Measurements from ENCODE around the gene ARMC7.

ARMC7 gene

DNA sequence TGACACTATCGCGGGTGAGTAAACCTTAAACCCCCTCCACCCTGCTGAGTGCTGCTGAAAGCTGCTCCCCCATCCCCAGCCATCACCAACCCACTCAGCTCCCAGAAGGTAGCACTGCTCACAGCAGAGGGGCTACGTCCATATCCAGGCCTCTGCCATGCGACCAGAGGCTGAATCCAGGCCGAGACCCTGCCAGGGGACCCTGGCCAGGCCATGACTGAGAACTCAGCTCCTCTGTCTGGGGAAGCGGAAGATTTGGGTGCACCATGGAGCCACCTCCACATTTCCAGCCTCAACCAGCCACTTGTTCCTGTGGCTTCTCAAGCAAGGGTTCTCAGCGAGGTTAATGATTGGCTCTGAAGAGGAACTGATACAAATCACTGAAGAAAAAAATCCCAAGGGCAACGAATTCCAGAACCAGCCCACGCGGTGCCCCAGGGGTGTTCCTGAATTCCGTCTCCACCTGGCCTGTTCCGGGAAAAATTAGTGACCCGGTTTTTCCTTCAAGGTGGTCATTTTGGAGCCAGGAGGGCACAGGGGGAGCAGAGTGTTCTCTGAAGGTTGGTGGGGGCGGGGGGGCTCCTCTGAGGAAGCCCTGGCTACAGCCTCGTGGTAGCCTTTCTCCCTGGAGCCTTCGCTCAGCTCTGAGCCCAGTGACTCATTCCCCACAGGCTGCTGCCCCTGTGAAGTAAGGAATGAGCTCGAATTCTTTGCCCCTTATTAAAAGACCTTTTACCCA lies 31.3 kb upstream of the ARMC7 start:
- peak; percentile 91 for DNase-seq (ENCODE audit: low spot score)

- no peak for DNase-seq (ENCODE audit: low spot score)
Measured at GRCh38 chr17:75079023-75079373, 30.8 kb upstream of the ARMC7 start.

DNA sequence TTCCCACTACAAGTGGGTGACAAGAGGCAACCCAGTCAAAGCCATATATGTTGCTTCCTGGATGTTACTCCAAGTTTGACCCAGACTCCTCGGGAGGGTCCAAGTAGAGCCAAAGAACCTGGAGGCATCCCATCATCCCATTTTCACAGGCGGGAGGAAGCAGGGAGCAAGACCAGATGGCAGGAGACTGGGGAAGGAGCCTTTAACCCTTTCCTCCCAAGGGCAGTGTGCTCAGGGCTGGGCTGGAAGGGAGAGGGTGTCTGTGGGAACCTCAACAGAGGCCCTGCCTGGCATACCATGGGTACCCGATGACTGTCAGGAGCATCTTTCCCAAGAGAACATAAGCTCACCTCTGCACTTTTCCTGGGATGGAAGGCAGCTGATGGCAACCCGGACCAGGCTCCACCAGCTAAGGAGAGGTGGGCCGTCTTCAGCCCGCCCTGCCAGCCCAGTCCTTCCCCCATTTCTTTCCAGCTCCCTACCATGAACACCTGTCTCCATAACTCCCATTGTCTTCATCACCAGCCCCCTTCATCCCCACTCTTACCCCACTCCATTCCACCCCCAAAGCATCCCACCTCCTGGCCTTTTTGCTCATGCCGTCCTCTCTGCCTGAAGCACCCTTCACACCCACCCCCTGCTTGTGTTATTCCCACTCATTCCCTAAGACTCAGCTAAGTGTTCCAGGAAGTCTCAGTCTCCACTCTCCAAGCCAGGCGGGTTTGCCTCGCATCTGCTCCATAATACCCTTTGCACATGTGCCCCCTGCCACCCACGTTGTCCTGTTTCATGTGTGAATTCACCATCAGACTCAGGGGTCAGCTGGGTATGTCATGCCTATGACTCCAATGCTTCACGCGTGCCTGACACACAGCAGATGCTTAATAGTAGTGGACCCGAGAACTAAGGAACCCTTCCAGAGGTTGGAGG lies 27.9 kb upstream of the ARMC7 start:
- no peak for DNase-seq (ENCODE audit: low spot score)

GRCh38 chr17:75082683-75083082 lies 27.1 kb upstream of the ARMC7 start:
- no peak for DNase-seq (ENCODE audit: low spot score)

GRCh38 chr17:75084039-75084660 lies 25.6 kb upstream of the ARMC7 start:
- no peak for DNase-seq (ENCODE audit: low spot score)

GRCh38 chr17:75086496-75087181 lies 23.1 kb upstream of the ARMC7 start:
- no peak for DNase-seq (ENCODE audit: low spot score)

GRCh38 chr17:75087182-75087557 lies 22.6 kb upstream of the ARMC7 start:
- DNase-seq (ENCODE audit: low spot score), result no peak

GRCh38 chr17:75087558-75088453 lies 22.0 kb upstream of the ARMC7 start, which contains the start of gene SLC16A5:
SLC16A5 (plus strand) TSS chr17:75087954; CDS start chr17:75093637, 5,683 bp downstream.
- peak; percentile 94 for DNase-seq (ENCODE audit: low spot score)

DNA sequence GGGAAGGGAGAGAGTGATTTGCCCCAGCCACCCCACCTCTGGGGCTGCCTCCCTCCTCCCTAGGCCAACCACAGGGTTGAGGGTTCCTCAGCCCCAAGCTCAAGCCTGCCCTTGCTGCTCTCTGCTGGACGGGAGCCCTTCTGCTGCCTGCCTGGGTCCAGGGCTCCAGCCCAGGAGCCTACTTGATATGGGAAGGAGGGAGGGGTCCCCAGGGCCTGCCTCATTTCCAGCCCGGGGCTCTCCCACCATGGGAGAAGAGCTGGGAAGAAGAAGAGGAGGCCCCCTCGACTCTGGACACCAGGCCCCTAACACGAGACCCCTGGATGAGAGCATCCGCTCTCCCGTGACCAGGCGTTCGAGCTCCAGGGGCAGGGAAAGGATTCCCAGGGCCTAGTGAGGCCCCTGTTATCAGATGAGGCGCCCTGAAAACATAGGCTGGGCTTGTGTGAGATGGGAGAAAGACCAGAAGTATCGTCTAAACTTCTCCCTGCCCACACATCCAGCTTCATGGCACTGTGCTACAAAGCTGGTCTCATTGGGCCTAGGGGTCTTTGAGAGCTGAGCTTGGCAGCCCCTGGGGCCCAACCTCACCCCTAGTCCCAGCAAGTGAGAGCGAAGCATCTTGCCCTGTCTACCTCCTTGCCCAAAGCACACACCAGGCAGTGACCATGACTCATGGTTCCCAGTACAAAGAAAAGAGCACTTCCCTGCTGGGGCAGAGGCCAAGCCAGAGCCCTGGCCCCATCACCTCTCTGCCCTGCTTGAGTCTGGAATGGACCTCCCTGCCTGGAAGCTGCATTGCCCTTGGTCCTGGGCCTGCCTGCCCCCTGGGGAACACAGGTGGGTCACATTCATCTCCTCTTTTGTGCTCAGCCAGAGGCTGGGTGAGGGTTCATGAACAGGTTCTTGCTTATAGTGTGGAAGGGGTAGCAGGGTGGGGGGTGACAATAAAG lies 21.0 kb upstream of the ARMC7 start:
- peak; percentile 44 for DNase-seq (ENCODE audit: low spot score)

- DNase-seq (ENCODE audit: low spot score), result no peak
Measured at GRCh38 chr17:75090871-75091854, 18.6 kb upstream of the ARMC7 start.

GRCh38 chr17:75091855-75092327 lies 17.9 kb upstream of the ARMC7 start:
- DNase-seq (ENCODE audit: low spot score), result no peak

GRCh38 chr17:75093548-75094158 lies 16.1 kb upstream of the ARMC7 start:
- no peak for DNase-seq (ENCODE audit: low spot score)

DNA sequence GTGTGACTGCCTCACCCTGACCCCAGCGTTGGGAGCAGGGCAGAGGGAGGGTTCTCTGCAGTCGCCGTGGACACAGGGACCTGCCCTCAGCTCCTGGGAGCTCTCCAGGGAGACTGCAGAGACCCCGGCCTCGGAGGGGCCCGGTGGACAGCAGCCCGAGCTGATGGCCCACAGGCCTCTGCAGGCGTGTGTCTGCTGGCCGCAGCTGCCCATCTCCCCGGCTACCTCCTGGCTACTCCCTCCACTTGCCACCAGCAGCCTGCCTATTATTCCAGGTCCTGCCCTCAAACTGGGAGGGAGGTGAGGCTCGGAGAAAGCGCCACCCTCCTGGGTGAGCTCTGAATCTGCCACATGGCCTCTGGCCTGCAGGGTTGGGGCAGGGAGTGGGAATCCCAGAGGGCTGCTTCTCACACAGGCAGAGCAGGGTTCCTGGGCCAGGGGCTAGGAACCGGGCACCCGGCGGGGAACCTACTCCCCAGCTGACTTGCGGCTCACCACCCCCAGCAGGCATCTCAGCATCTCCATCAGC lies 14.8 kb upstream of the ARMC7 start:
- no peak for DNase-seq (ENCODE audit: low spot score)

DNA sequence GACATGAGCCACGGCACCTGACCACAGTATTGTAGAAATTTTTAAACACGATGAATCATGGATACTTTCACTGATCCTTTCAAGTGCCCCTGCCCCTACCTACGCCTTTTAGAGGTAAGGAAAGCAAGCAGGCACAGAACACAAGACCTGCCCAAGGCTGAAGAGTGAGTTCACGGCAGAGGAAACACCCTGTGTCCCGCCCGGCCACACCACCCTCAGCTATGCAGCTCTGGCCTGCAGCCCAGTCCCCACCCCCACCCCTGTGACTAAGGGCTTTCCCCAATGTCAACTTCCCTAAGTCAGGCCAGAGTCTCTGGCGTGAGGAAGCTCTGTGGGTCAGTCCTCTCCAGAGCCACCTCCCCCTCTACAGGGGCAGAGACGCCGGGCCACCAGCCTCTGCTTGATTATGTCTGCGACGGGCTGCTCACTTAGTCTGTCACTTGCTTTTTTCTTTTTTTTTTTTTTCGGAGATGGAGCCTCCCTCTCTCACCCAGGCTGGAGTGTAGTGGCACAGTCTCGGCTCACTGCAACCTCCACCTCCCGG lies 13.6 kb upstream of the ARMC7 start:
- DNase-seq (ENCODE audit: low spot score), result peak; percentile 82

DNA sequence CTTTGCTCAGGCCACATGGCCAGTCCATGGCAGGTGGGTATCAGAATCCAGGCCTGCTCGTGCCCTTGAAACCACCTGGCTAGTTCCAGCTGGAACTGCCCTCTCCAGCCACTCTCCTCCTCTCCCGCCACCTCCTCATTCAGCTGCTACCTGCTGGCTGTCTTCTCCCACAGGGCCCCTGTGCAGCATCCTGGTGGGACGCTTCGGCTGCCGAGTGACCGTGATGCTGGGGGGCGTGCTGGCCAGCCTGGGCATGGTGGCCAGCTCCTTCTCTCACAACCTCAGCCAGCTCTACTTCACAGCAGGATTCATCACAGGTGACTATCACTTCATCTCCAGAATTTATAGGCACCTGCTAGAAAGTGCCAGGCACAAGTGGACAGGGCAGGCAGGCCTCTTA lies 11.9 kb upstream of the ARMC7 start:
- no peak for DNase-seq (ENCODE audit: low spot score)

DNA sequence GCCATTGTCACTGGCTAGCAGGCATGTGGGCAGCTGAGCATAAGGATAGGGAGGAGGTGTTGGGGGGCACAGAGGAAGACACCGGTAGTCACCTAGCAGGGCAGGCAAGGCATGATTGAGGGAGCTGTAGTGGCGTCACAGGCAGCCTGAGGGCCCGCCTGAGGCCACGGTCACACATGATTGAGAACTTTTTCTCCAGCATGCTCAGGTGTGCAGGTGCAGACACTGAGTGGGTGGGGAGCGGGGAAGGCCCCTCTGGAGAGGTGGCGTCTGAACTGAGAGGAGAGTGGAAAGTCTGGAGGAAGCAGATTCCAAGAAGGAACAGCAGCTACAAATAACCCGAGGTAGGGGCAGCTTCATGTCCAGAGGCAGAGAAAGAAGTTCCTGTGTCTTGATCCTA lies 10.9 kb upstream of the ARMC7 start:
- DNase-seq (ENCODE audit: low spot score), result no peak

GRCh38 chr17:75099881-75100595 lies 9.7 kb upstream of the ARMC7 start:
- DNase-seq (ENCODE audit: low spot score), result no peak
